HG03039 (cell line): ENCODE data around the gene UBQLN4.

Experiments
- ATAC-seq: cut with Tn5 transposase; IDR thresholded peaks from one replicate; pipeline ENCODE4 v1.9.1; 2021; ENCODE audit warnings: mild to moderate bottlenecking, moderate library complexity; ENCODE audit not compliant: unreplicated experiment

The UBQLN4 gene

GRCh38 chr1:156053768-156054499 is at the start of gene UBQLN4:
TSS of gene UBQLN4 (minus strand) at chr1:156053798. CDS start at chr1:156053701, 97 bp downstream.
- peak; percentile 38 for ATAC-seq

- ATAC-seq = no peak
Measured at GRCh38 chr1:156102633-156103511, 49.3 kb upstream of the UBQLN4 start.

GRCh38 chr1:156101880-156102279 is 48.3 kb upstream of the UBQLN4 start:
- no peak for ATAC-seq

GRCh38 chr1:156100205-156100995 is 46.8 kb upstream of the UBQLN4 start:
- no peak for ATAC-seq

- ATAC-seq = no peak
Measured at GRCh38 chr1:156099282-156099681, 45.7 kb upstream of the UBQLN4 start.

- no peak for ATAC-seq
Measured at GRCh38 chr1:156098784-156099183, 45.2 kb upstream of the UBQLN4 start.

- ATAC-seq = no peak
Measured at GRCh38 chr1:156097499-156098178, 44.0 kb upstream of the UBQLN4 start.

- peak; percentile 51 for ATAC-seq
Measured at GRCh38 chr1:156096640-156097391, 43.2 kb upstream of the UBQLN4 start.

GRCh38 chr1:156095906-156096508 is 42.4 kb upstream of the UBQLN4 start:
- ATAC-seq = no peak

GRCh38 chr1:156091610-156092009 is 38.0 kb upstream of the UBQLN4 start:
- ATAC-seq = no peak

- no peak for ATAC-seq
Measured at GRCh38 chr1:156090840-156091188, 37.2 kb upstream of the UBQLN4 start.

GRCh38 chr1:156090138-156090839 is 36.7 kb upstream of the UBQLN4 start:
- no peak for ATAC-seq

GRCh38 chr1:156089704-156090103 is 36.1 kb upstream of the UBQLN4 start:
- no peak for ATAC-seq

- no peak for ATAC-seq
Measured at GRCh38 chr1:156086256-156086662, 32.7 kb upstream of the UBQLN4 start.

GRCh38 chr1:156083800-156084790 is 30.5 kb upstream of the UBQLN4 start:
- ATAC-seq = no peak

- no peak for ATAC-seq
Measured at GRCh38 chr1:156082309-156083091, 28.9 kb upstream of the UBQLN4 start, which contains the start of gene MEX3A. TSS of gene MEX3A (minus strand) at chr1:156082465. CDS start at chr1:156081998, 467 bp downstream.

- ATAC-seq = no peak
Measured at GRCh38 chr1:156081917-156082308, 28.3 kb upstream of the UBQLN4 start.
